Tibial nerve (tissue), 3 donors: Measurements from ENCODE around the gene ASF1B.

ENCODE experiments used
- CTCF ChIP-seq, 5 experiments: fragments of 200-600 bp in 3 of 5; fragments of 450-650 bp in 2 of 5; sonication (generic) in 3 of 5; IDR thresholded peaks; one replicate each; pipeline ENCODE4 v1.5.1; 2016 to 2019; ENCODE audit warnings: antibody characterized with exemption in 5 of 5, mild to moderate bottlenecking in 3 of 5, moderate library complexity in 2 of 5
- POLR2A ChIP-seq, 2 donors: fragments of 450-650 bp; IDR thresholded peaks; one replicate each; pipeline ENCODE4 v1.6.1; 2017; ENCODE audit warnings: antibody characterized with exemption in 2 of 2, mild to moderate bottlenecking in 2 of 2, moderate library complexity in 2 of 2

GRCh38 chr19:14127176-14127575 is 9.2 kb downstream of the ASF1B start:
- TF ChIP-seq CTCF (IDR thresholded peaks at IDR 0.05) (no peak), POLR2A (IDR thresholded peaks at IDR 0.05) (no peak)
